CD4-positive, CD25-positive, alpha-beta regulatory T cell (primary cell): ENCODE data around the gene FOXF1. TPM values are rescaled to one million over a fixed set of nuclear protein-coding genes. Genes with fewer than 3 reads are reported as not detected.

Source experiments
- ATAC-seq, 2 donors: fragments of 150-1000 bp; cut with Tn5 transposase; one replicate each; pipeline ENCODE4 v1.10.0; 2021; ENCODE audit warnings: low read depth in 2 of 2, moderate number of reproducible peaks in 2 of 2, moderate library complexity in 1 of 2
- DNase-seq, 3 donors: peaks; one replicate each; pipeline versions ENCODE4 v3.0.0 to v3.0.0-alpha.2; 2012 to 2022; ENCODE audit warnings: mixed read lengths in 1 of 3
- H3K27ac ChIP-seq: one replicate; pipeline ENCODE4 v1.7.0; 2013; ENCODE audit warnings: mild to moderate bottlenecking, low read length; ENCODE audit not compliant: insufficient read depth, poor library complexity, severe bottlenecking
- H3K27me3 ChIP-seq: one replicate; pipeline ENCODE4 v1.7.0; 2013; ENCODE audit warnings: low read length; ENCODE audit not compliant: control insufficient read depth, insufficient read depth
- H3K36me3 ChIP-seq: one replicate; pipeline ENCODE4 v1.7.0; 2013; ENCODE audit warnings: mild to moderate bottlenecking, low read length, moderate library complexity; ENCODE audit not compliant: control insufficient read depth, insufficient read depth
- H3K4me1 ChIP-seq: 2 replicates; pipeline ENCODE4 v1.7.0; 2013; ENCODE audit warnings: mild to moderate bottlenecking, low read length; ENCODE audit not compliant: insufficient read depth, control insufficient read depth, poor library complexity, severe bottlenecking
- H3K4me3 ChIP-seq: one replicate; pipeline ENCODE4 v1.7.0; 2013; ENCODE audit warnings: low read depth, mild to moderate bottlenecking, low read length, moderate library complexity
- H3K9me3 ChIP-seq, 2 experiments: 1 replicate in 1 of 2; 2 replicates in 1 of 2; pipeline ENCODE4 v1.7.0; 2013; ENCODE audit warnings: low read length in 2 of 2, mild to moderate bottlenecking in 1 of 2, moderate library complexity in 1 of 2; ENCODE audit not compliant: control insufficient read depth in 2 of 2
- H3K27ac Mint-ChIP-seq, 3 donors: one replicate each; pipeline ENCODE4 v1.8.0; 2020 to 2022; ENCODE audit warnings: mild to moderate bottlenecking in 3 of 3, mixed read lengths in 3 of 3, moderate library complexity in 2 of 3
- H3K27me3 Mint-ChIP-seq: one replicate; pipeline ENCODE4 v1.8.0; 2022; ENCODE audit warnings: mild to moderate bottlenecking, mixed read lengths
- H3K36me3 Mint-ChIP-seq: one replicate; pipeline ENCODE4 v1.8.0; 2020; ENCODE audit warnings: mixed read lengths
- H3K4me1 Mint-ChIP-seq, 4 donors: one replicate each; pipeline ENCODE4 v1.8.0; 2020 to 2022; ENCODE audit warnings: mixed read lengths in 4 of 4, mild to moderate bottlenecking in 1 of 4
- H3K4me3 Mint-ChIP-seq, 4 donors: one replicate each; pipeline ENCODE4 v1.8.0; 2020 to 2022; ENCODE audit warnings: mild to moderate bottlenecking in 4 of 4, mixed read lengths in 4 of 4, moderate library complexity in 3 of 4
- H3K9me3 Mint-ChIP-seq, 7 donors: one replicate each; pipeline ENCODE4 v1.8.0; 2020 to 2022; ENCODE audit warnings: mixed read lengths in 7 of 7, mild to moderate bottlenecking in 3 of 7, moderate library complexity in 2 of 7
- polyA plus RNA-seq, 4 donors: library from polyadenylated mRNA; unstranded; fragments of 300-500 nt; fragmentation: Illumina TruSeq; gene quantifications; one replicate each; pipeline ENCODE4 v1.2.3, GENCODE V29; 2021
- total RNA-seq: library from RNA; stranded (reverse); gene quantifications from one replicate; pipeline ENCODE4 v1.2.3, GENCODE V29; 2022

The FOXF1 gene
- total and polyA plus RNA-seq, 5 donors from 2014 or later, result not detected

DNA sequence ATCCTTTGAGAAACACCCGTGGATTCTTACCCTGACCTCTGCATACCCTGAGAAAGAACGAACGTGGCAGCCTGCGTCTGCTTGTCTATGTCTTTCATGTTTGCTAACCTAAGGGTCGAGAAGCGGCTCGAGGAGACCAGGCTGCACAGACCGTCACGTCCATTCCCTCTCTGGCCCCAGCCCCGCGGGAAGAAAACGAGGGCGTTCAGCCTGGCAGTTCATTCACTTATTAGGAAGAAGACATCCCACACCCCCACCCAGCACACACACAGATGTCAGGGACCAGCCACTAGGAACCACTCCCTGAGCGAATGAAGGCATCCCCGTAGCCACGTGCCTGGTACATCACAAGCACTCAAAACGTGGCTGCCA, 45.4 kb downstream of the FOXF1 start:
- H3K36me3 ChIP-seq, result peaks cover 5% of the 10 kb centered on the region
- DNase-seq (no peak), ATAC-seq (no peak)
- Mint-ChIP-seq H3K4me3 (peak overlapping the region; percentile 91 to 99 (median 95)), H3K27me3 (peaks cover 28% of the 10 kb centered on the region), H3K27ac (peak overlapping the region; percentile 95 to 99 (median 95)), H3K4me1 (peaks cover 12 to 29% (median 22%) of the 10 kb centered on the region in 4 donors), H3K36me3 (peaks cover 7% of the 10 kb centered on the region), H3K9me3 (peaks cover 0 to 2% (median 0%) of the 10 kb centered on the region in 7 donors)
- no peaks in the 10 kb centered on the region for H3K9me3 ChIP-seq
- peak overlapping the region; percentile 82 for H3K4me3 ChIP-seq
- no peaks in the 10 kb centered on the region for H3K27me3 ChIP-seq
- H3K4me1 ChIP-seq, result peaks cover 16% of the 10 kb centered on the region
- peak overlapping the region; percentile 89 for H3K27ac ChIP-seq

DNA sequence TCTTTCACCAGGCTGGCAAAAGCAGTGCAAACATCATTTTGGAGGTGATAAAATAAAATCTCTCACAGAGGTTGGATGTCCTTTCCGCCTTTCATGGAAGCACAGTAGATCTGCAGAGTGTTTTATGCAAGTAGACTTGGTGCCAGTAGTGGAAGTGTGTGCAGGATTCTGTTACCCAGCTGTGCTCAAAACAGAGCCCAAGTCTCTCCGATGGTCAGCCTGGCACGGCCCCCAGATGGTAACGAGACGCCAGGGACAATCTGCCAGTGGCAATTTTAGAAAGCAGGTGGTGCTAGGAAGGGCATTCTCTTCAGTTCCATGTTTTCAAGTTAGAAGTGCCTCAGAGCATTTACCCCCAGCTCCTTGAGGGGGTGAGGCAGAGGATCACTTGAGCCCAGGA, 46.2 kb downstream of the FOXF1 start:
- peaks cover 7% of the 10 kb centered on the region for H3K36me3 Mint-ChIP-seq
- peaks cover 0 to 2% (median 0%) of the 10 kb centered on the region in 7 donors for H3K9me3 Mint-ChIP-seq
- H3K27me3 Mint-ChIP-seq, result peaks cover 34% of the 10 kb centered on the region
- peaks cover 16% of the 10 kb centered on the region for H3K4me1 ChIP-seq
- DNase-seq, result no peak
- no peaks in the 10 kb centered on the region for H3K9me3 ChIP-seq
- H3K36me3 ChIP-seq, result peaks cover 4% of the 10 kb centered on the region
- no peak overlapping the region for H3K27ac ChIP-seq
- peak overlapping the region in 2 of 4 donors; percentile 57 to 99 for H3K4me3 Mint-ChIP-seq
- no peak for ATAC-seq
- peaks cover 2% of the 10 kb centered on the region for H3K27me3 ChIP-seq
- H3K27ac Mint-ChIP-seq, result peak overlapping the region in 1 of 3 donors; percentile 99
- H3K4me1 Mint-ChIP-seq, result peaks cover 12 to 29% (median 22%) of the 10 kb centered on the region in 4 donors
- no peak overlapping the region for H3K4me3 ChIP-seq

DNA sequence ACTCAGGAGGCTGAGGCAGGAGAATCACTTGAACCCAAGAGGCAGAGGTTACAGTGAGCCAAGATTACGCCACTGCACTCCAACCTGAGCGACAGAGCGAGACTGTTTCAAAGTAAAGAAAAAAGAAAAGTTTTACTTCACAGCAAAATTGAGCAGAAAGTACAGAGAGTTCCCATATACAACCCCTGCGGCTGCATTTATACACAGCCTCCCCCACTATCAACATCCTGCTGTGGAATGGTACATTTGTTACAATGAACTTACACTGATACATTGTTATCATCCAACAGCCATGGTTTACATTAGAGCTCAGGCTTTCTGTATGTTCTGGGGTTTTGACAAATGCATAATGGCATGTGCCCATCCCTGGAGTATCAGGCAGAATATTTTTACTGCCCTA, 47.3 kb downstream of the FOXF1 start:
- Mint-ChIP-seq H3K9me3 (peaks cover 0 to 4% (median 0%) of the 10 kb centered on the region in 7 donors), H3K27me3 (peaks cover 39% of the 10 kb centered on the region), H3K36me3 (peaks cover 7% of the 10 kb centered on the region), H3K27ac (peak overlapping the region in 1 of 3 donors; percentile 34), H3K4me3 (peak overlapping the region in 1 of 4 donors; percentile 25), H3K4me1 (peaks cover 10 to 26% (median 18%) of the 10 kb centered on the region in 4 donors)
- Histone ChIP-seq H3K4me1 (peaks cover 16% of the 10 kb centered on the region), H3K27ac (no peak overlapping the region), H3K36me3 (no peaks in the 10 kb centered on the region), H3K9me3 (no peaks in the 10 kb centered on the region), H3K4me3 (no peak overlapping the region), H3K27me3 (peaks cover 2% of the 10 kb centered on the region)
- ATAC-seq (no peak), DNase-seq (no peak)

DNA sequence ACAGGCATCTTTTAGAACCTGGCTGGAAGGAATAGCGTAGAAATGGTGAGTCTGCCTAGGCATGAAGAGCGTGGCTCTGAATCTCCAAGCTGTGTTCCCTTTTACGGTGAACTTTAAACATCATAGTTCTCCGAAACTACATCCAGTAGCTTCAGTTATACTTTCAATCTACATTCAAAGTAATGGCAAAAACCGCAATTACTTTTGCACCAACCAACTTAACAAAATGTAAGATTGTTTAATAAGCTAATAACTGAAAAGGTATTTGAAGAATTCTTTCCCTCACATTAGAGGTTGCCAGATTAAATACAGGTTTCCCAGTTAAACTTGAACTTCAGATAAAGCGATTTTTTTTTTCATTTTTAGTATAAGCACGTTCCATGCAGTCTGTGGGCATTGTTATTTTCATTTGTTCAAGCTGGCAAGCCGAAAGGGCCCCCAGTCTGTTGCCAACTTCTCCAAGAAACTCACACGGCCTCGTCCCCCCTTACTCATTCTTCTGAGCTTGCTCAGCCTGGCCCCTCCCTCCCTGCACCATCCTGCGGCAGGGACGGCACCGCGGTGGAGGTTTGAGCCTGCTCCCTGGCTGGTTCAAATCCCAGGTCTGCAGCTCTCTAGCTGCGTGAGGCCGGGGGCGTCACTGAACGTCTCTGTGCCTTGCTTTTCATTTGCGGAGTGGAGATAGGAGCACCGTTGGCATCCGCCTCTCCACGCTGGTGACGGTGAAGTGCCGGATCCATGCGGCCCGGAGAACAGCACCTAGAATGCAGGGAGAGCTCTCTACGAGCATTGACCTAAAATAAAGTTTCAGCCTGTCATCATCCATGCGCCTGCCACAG, 48.2 kb downstream of the FOXF1 start:
- ATAC-seq (no peak), DNase-seq (no peak)
- peaks cover 16% of the 10 kb centered on the region for H3K4me1 ChIP-seq
- H3K27ac Mint-ChIP-seq, result no peak overlapping the region
- H3K9me3 Mint-ChIP-seq, result peaks cover 0 to 4% (median 0%) of the 10 kb centered on the region in 7 donors
- H3K4me3 Mint-ChIP-seq, result peak overlapping the region in 1 of 4 donors; percentile 7
- H3K27ac ChIP-seq, result no peak overlapping the region
- no peaks in the 10 kb centered on the region for H3K9me3 ChIP-seq
- H3K36me3 ChIP-seq, result no peaks in the 10 kb centered on the region
- H3K36me3 Mint-ChIP-seq, result peaks cover 7% of the 10 kb centered on the region
- H3K4me1 Mint-ChIP-seq, result peaks cover 7 to 23% (median 16%) of the 10 kb centered on the region in 4 donors
- peaks cover 47% of the 10 kb centered on the region for H3K27me3 Mint-ChIP-seq
- no peak overlapping the region for H3K4me3 ChIP-seq
- peaks cover 5% of the 10 kb centered on the region for H3K27me3 ChIP-seq

DNA sequence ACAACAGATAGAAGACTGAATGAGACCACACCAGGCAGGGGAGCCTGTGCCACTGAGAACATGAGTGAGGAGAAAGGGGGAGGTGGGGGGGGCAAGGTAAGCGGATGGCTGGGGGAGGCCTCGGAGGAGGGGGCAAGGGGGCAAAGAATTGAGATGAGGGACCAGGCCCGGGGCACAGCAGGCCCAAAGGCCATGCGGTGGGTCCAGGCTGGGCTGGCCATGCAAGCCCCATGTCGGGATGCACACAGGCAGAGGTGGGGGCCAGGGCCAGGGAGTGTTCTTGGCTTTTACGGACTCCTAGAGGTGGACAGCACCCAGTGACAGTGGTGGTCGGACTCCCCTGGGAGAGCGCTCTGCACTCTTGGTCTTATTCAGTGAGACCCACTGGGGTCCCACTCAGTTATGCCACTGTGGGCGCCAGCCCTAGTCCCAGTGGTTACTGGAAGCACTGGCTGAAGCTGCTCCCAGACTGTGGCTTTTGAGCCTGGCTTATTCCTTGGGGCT, 49.5 kb downstream of the FOXF1 start:
- Mint-ChIP-seq H3K4me1 (peaks cover 5 to 23% (median 13%) of the 10 kb centered on the region in 4 donors), H3K27me3 (peaks cover 59% of the 10 kb centered on the region), H3K36me3 (peaks cover 3% of the 10 kb centered on the region), H3K9me3 (peaks cover 0 to 4% (median 0%) of the 10 kb centered on the region in 7 donors), H3K27ac (no peak overlapping the region), H3K4me3 (no peak overlapping the region)
- Histone ChIP-seq H3K4me1 (peaks cover 15% of the 10 kb centered on the region), H3K36me3 (no peaks in the 10 kb centered on the region), H3K27me3 (peaks cover 13% of the 10 kb centered on the region), H3K27ac (no peak overlapping the region), H3K9me3 (no peaks in the 10 kb centered on the region), H3K4me3 (no peak overlapping the region)
- no peak for ATAC-seq
- DNase-seq, result no peak

DNA sequence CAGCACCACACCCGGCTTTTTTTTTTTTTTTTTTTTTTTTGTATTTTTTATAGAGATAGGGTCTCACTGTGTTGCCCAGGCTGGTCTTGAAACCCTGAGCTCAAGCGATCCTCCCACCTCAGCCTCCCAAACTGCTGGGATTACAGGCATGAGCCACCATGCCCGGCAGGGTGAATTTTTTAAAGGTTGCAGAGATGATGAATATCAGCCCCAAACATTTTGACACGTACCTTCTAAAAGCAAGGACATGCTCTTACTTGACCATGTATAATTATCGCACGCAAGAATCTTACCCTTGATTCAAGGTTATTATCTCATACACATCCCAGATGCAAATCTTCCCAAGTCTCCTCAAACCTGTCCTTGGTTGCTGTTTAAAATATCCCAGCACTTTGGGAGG, 52.0 kb downstream of the FOXF1 start:
- Mint-ChIP-seq H3K36me3 (no peaks in the 10 kb centered on the region), H3K4me1 (peaks cover 5 to 24% (median 13%) of the 10 kb centered on the region in 4 donors), H3K4me3 (no peak overlapping the region), H3K9me3 (peaks cover 0 to 4% (median 0%) of the 10 kb centered on the region in 7 donors), H3K27ac (no peak overlapping the region), H3K27me3 (peaks cover 71% of the 10 kb centered on the region)
- Histone ChIP-seq H3K4me1 (peaks cover 15% of the 10 kb centered on the region), H3K4me3 (no peak overlapping the region), H3K36me3 (no peaks in the 10 kb centered on the region), H3K27me3 (peaks cover 25% of the 10 kb centered on the region), H3K9me3 (no peaks in the 10 kb centered on the region), H3K27ac (no peak overlapping the region)
- ATAC-seq (no peak), DNase-seq (no peak)

DNA sequence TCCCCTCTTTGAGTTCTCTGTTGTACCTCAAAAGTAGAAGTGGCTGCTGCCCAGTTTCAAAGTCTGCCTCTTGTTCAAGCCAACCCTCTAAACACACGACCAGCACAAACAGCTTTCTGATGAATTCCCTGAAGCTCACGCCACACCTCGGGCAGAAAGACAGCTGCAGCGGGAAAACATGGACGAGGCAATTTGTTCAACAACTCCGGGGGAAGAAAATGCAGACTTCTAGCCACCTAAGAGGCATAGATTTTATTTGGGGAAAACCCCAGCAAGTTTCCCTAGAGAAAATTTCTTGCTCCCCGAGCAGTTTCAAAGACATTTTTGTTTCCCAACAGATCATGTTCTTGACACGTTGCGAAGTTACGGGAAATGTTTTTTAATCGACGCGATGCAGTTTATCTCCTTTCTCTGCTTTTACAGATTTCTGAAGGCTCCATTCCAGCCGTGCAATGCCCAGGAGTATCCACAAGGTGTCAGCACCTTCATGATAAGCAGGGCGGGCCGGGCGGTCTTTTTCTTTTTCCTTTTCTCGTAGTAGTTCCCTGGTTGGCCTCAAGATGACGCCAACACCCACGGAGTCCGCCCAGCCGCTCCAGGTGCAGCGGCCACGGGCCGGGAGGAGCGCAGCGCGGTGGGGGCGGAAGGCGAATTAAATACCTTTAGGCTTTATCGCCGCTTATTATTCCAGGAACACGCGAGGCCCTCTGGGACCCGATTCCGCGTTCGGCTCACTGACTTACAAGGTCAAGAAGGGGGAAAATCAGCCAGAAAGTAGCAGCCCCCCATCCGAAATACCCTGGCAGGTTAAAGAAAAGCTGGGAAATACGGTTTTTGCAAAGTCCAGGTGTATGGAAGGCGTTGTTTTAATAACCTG, 53.4 kb downstream of the FOXF1 start:
- Histone ChIP-seq H3K4me3 (peak overlapping the region; percentile 33), H3K9me3 (no peaks in the 10 kb centered on the region), H3K36me3 (no peaks in the 10 kb centered on the region), H3K4me1 (peaks cover 15% of the 10 kb centered on the region), H3K27ac (no peak overlapping the region), H3K27me3 (peaks cover 25% of the 10 kb centered on the region)
- Mint-ChIP-seq H3K27ac (no peak overlapping the region), H3K27me3 (peaks cover 70% of the 10 kb centered on the region), H3K9me3 (peaks cover 0 to 2% (median 0%) of the 10 kb centered on the region in 7 donors), H3K4me1 (peaks cover 5 to 27% (median 13%) of the 10 kb centered on the region in 4 donors), H3K36me3 (no peaks in the 10 kb centered on the region), H3K4me3 (peak overlapping the region; percentile 23 to 73 (median 62))
- DNase-seq (peak; percentile 75 to 89 (median 82)), ATAC-seq (peak; percentile 95 to 97)
